Prostate gland (tissue), 2 donors: ENCODE measurements around the gene AQP5. TPM values are rescaled to one million over a fixed set of nuclear protein-coding genes. Genes with fewer than 3 reads are reported as not detected.

Experiments
- DNase-seq: peaks from one replicate; pipeline ENCODE4 v3.0.0-alpha.2; 2019; ENCODE audit warnings: low spot score
- H3K27ac ChIP-seq, 2 donors: fragments of 200-600 bp; sonication (generic); 2 replicates each; pipeline ENCODE4 v1.5.1; 2017 to 2019
- H3K27me3 ChIP-seq: fragments of 200-600 bp; sonication (generic); replicated peaks from 2 replicates; pipeline ENCODE4 v1.5.1; 2019; ENCODE audit not compliant: insufficient read depth
- H3K36me3 ChIP-seq, 2 donors: fragments of 200-600 bp; sonication (generic); 1 replicate in 1 of 2; 2 replicates in 1 of 2; pipeline versions ENCODE4 v1.5.1 to v1.8.1; 2017 to 2019
- H3K4me1 ChIP-seq: fragments of 200-600 bp; sonication (generic); replicated peaks from 2 replicates; pipeline ENCODE4 v1.5.1; 2019
- H3K4me3 ChIP-seq, 2 donors: fragments of 200-600 bp; sonication (generic); 2 replicates each; pipeline ENCODE4 v1.5.1; 2017 to 2019
- H3K9me3 ChIP-seq: fragments of 200-600 bp; sonication (generic); 2 replicates; pipeline ENCODE4 v1.5.1; 2017
- CTCF ChIP-seq, 4 experiments: fragments of 200-600 bp in 2 of 4; fragments of 450-650 bp in 2 of 4; sonication (generic) in 2 of 4; IDR thresholded peaks; 1 replicate in 3 of 4; 2 replicates in 1 of 4; pipeline ENCODE4 v1.5.1; 2016 to 2019; ENCODE audit warnings: antibody characterized with exemption in 4 of 4, mild to moderate bottlenecking in 2 of 4, moderate library complexity in 2 of 4
- POLR2A ChIP-seq: fragments of 450-650 bp; IDR thresholded peaks from one replicate; pipeline ENCODE4 v1.6.1; 2016; ENCODE audit warnings: antibody characterized with exemption, mild to moderate bottlenecking
- POLR2AphosphoS5 ChIP-seq: sonication (generic); formaldehyde crosslinking; IDR thresholded peaks from one replicate; pipeline ENCODE4 v1.6.1; 2017; ENCODE audit warnings: antibody characterized with exemption
- WGBS: methylation state at CpG from one replicate; pipeline ENCODE4 v1.1.5; 2018; 5-methylcytosine and 5-hydroxymethylcytosine counted together
- intact Hi-C: fragments of 100-400 bp; cut with DNase I; formaldehyde crosslinking; loops from one replicate; pipeline ENCODE4 v1.14.2; 2022
- total RNA-seq, 2 donors: library from RNA; depleted of rRNA; stranded (reverse); fragments of >200 nt; gene quantifications; one replicate each; pipeline ENCODE4 v1.1.0, GENCODE V29; 2016

AQP5 gene
- total RNA-seq, 2 donors from 2014 or later: 3.4 to 25.8 TPM

GRCh38 chr12:49937639-49938300 lies 23.9 kb upstream of the AQP5 start:
- DNase-seq: no peak
- WGBS: 78% methylated on average over 7 of the region's 8 CpGs
- TF ChIP-seq POLR2AphosphoS5 (no peak), CTCF (IDR thresholded peaks at IDR 0.05) (no peak), POLR2A (no peak)
- intact Hi-C loops: no loop called here
- H3K4me3 ChIP-seq: no peak overlapping the region
- H3K36me3 ChIP-seq: no peaks in the 10 kb centered on the region
- H3K4me1 ChIP-seq: no peaks in the 10 kb centered on the region
- H3K27ac ChIP-seq: no peak overlapping the region
- no peaks in the 10 kb centered on the region for H3K9me3 ChIP-seq
- no peaks in the 10 kb centered on the region for H3K27me3 ChIP-seq

- no peaks in the 10 kb centered on the region for H3K36me3 ChIP-seq
- H3K9me3 ChIP-seq: no peaks in the 10 kb centered on the region
- no peaks in the 10 kb centered on the region for H3K27me3 ChIP-seq
- TF ChIP-seq POLR2A (no peak), POLR2AphosphoS5 (no peak), CTCF (IDR thresholded peaks at IDR 0.05) (no peak)
- no peak for DNase-seq
- H3K27ac ChIP-seq: no peak overlapping the region
- H3K4me3 ChIP-seq: no peak overlapping the region
- intact Hi-C loops: no loop called here
- no peaks in the 10 kb centered on the region for H3K4me1 ChIP-seq
These were observed 22.4 kb upstream of the AQP5 start for GRCh38 chr12:49939307-49939706.

- H3K27me3 ChIP-seq: no peaks in the 10 kb centered on the region
- 100% methylated on average over 1 of the region's 1 CpG for WGBS
- DNase-seq: no peak
- no peaks in the 10 kb centered on the region for H3K36me3 ChIP-seq
- intact Hi-C loops: no loop called here
- no peak for TF ChIP-seq POLR2AphosphoS5
- TF ChIP-seq POLR2A: no peak
- TF ChIP-seq CTCF (IDR thresholded peaks at IDR 0.05): no peak
- H3K4me1 ChIP-seq: no peaks in the 10 kb centered on the region
- no peaks in the 10 kb centered on the region for H3K9me3 ChIP-seq
- H3K27ac ChIP-seq: no peak overlapping the region
- no peak overlapping the region for H3K4me3 ChIP-seq
These were observed 22.0 kb upstream of the AQP5 start for GRCh38 chr12:49939707-49940106.

- TF ChIP-seq CTCF (IDR thresholded peaks at IDR 0.05) (no peak), POLR2A (no peak), POLR2AphosphoS5 (no peak)
- intact Hi-C loops: no loop called here
- H3K4me1 ChIP-seq: no peaks in the 10 kb centered on the region
- H3K27me3 ChIP-seq: no peaks in the 10 kb centered on the region
- no peak overlapping the region for H3K27ac ChIP-seq
- DNase-seq: no peak
- no peak overlapping the region for H3K4me3 ChIP-seq
- 77% methylated on average over 13 of the region's 13 CpGs for WGBS
- H3K36me3 ChIP-seq: no peaks in the 10 kb centered on the region
- no peaks in the 10 kb centered on the region for H3K9me3 ChIP-seq
These were observed 19.8 kb upstream of the AQP5 start for GRCh38 chr12:49941556-49942511.
